ENCODE data around the gene IGF2.

IGF2 gene

DNA sequence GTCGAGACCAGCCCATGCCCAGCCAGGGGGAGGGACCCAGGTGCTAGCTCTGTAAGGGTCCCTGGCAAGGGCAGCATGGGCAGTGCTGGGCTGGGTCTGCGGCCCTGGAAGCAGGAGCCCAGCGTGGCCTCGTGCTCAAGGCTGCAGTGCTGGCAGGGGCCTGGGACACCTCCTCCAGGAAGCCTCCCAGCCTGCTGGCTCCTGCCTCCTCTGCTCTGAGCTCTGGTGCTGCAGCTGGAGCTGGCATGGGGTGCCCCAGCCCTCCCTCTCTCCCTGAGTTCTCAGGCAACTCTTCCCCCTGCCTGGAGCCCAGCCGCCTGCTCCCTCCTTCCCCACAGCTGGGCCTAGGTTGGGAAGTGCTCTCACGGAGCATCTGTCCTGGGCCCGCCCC, 15.0 kb upstream of the IGF2 start:
- DNase-seq (ENCODE audit: low read depth in 4 of 4, low spot score in 1 of 4): no peak

- no peak for DNase-seq (ENCODE audit: low read depth in 4 of 4, low spot score in 1 of 4)
Measured at GRCh38 chr11:2153581-2154194, 14.5 kb upstream of the IGF2 start.

- peak; percentile 62 to 81 (median 66) for DNase-seq (ENCODE audit: low read depth in 4 of 4, low spot score in 1 of 4)
Measured at GRCh38 chr11:2151500-2152257, 12.5 kb upstream of the IGF2 start.

GRCh38 chr11:2149864-2150847, 11.0 kb upstream of the IGF2 start:
- DNase-seq (ENCODE audit: low read depth in 4 of 4, low spot score in 1 of 4): no peak

DNA sequence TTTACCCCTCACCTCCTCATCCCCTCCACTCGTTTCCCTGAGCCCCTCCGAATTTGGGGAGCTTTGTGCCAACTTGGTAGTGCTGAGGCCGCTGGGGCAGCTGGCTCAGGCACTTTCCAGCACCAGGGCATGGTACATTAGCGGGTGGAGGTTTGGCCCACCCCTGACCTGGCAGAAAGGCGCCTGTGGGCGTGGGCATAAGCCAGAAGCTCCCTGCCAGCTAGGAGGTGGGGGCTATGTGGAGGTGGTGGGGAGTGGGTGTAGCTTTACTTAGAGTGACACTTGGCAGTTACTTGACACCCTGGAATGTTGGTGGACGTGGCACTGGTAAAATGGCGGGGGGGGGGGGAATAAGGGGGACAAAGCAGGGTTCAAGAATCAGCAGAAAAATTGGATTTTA, 10.3 kb upstream of the IGF2 start:
- no peak for DNase-seq (ENCODE audit: low read depth in 4 of 4, low spot score in 1 of 4)

DNA sequence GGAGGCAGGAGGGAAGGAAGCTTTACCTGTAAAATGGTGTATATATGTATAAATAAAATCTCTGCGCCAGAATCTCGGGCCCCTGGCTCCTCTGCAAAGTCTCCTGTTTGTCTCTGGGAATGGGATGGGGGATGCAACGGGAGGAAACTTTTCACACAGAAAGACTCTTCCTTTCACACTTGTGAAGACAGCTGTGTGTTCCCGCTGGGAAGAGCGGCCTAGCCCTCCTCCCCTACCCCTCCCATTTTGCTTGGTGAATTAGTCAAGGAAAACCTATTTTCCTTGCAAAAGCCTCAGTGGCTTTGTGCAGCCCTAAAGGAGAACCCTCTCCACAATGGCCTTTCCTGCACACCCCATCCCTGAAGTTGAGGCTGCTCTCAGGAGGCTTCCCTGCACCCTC, 9.4 kb upstream of the IGF2 start:
- no peak for DNase-seq (ENCODE audit: low read depth in 4 of 4, low spot score in 1 of 4)

GRCh38 chr11:2147391-2147790, 8.2 kb upstream of the IGF2 start:
- DNase-seq (ENCODE audit: low read depth in 4 of 4, low spot score in 1 of 4): no peak

- DNase-seq (ENCODE audit: low read depth in 4 of 4, low spot score in 1 of 4): no peak
Measured at GRCh38 chr11:2146051-2146450, 6.9 kb upstream of the IGF2 start.

DNA sequence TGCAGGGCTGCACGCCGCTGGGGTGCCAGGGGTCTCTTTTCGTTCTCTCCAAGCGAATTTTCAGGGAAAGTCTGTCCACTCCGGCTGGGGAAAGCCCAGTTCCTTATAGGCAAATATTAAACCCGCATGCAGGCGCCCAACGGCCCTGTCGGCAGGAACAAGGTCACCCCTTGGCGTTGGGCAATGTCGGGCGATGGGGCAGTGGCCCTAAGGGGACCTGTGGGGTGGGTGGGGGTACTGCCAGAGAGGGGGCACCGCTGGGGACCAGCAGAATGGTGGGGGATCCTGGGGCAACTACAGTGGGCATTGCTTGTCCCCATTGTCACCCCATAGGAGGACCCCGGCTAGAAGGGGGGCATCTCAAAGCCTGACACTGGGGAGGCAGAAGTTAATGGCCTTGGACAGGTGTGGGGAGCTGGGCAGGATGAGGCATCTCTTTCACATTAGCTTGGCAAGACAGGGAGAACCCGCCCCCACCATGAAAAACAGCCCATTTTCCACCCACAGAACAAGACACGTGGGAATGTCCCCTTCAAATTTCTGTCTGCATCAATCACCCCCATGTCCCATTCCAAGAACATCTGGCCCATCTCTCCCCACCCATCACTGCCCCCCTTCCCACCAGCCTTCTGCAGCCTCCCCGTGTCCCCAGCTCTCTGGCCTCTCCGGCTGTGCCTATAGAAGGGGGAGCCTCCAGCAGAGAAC, 5.5 kb upstream of the IGF2 start:
- no peak for DNase-seq (ENCODE audit: low read depth in 4 of 4, low spot score in 1 of 4)

DNA sequence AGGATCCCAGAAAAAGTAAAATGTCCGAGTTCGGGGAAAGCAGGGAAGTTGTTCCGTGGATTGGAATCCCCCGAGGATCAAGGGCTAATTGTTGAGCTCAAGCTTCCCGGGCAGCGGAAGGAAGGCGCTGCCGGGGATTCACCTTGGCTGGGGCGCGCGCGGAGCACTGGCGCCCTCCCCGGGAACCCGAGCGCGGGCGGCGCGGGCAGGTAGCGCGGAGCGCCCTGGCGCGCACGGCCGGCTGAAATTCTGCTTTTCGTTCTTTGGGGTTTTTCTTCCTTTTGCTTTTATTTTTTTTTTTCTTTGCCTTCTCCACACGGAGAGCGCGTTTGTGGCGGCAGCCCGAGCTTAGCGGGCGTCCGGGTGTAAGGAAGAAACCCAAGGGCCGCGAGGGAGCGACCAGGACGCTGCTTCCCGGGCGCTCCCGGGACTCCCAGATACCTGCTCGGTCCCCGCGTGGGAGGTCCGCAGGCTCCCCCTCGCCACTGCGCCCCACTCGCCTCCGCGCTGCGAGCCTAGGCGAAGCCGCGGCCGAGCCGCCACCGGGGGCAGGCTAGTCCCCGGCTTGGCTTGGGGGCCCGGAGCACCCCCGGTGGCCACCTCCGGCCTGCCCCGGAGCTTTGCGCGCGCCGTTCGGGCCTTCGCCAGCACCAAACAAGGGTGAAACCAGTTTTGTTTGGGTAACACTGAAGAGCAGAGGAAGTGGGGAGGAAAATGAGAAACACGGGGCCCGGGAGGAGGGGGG, 4.8 kb upstream of the IGF2 start:
- peak in 1 of 4 experiments; percentile 24 for DNase-seq (ENCODE audit: low read depth in 4 of 4, low spot score in 1 of 4)

GRCh38 chr11:2143477-2143798, 4.2 kb upstream of the IGF2 start:
- DNase-seq (ENCODE audit: low read depth in 4 of 4, low spot score in 1 of 4): no peak

GRCh38 chr11:2142762-2143202, 3.6 kb upstream of the IGF2 start:
- DNase-seq (ENCODE audit: low read depth in 4 of 4, low spot score in 1 of 4): peak in 2 of 4 experiments; percentile 25 to 43

GRCh38 chr11:2142300-2142759, 3.1 kb upstream of the IGF2 start:
- no peak for DNase-seq (ENCODE audit: low read depth in 4 of 4, low spot score in 1 of 4)

DNA sequence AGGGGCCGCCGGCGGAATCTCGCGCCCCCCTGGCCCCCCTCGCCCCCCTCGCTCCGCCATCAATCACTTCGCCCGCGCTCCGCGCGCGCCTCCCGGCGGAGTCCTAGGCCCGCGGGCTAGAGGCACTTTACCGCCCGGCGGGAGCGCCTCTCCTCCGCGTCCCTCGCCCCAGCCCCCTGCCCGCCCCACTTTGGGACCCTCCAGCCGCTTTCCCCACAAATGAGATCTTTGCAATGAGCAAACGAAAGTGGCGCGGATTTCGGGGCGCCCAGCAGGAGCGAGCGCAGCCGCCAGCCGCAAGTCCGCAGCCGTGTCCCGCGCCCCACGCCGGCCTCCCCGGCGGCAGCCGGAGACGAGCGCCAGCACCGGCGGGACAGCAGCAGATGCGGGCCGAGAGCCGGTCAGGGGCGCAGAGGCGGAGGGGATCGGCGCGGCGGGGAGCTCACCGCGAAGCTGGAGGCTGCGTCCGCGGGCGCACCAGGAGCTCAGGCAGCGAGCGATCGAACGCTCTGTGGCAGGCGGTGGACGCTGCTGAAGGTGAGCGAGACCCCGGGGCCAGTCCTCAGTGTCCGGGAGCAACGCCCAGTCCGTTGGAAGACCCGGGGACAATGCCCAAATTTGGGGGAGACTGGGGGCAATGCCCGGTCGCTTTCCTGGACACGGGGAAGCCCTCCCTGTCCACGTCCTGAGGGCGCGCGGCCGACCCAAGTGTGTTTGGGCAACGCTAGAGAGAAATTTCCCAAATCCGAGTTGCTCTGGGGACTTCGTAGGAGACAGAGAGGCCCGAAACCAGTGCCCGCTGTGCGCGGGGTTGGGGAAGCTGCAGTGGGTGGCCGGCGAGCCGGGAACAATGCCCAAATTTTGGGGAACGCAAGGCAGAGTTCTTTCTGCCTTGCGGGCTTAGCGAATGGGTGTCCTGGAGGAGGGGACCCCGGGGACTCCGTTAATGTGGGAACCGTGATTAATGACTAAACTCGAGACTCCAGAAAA, 1.5 kb upstream of the IGF2 start:
- no peak for DNase-seq (ENCODE audit: low read depth in 4 of 4, low spot score in 1 of 4)

- no peak for DNase-seq (ENCODE audit: low read depth in 4 of 4, low spot score in 1 of 4)
Measured at GRCh38 chr11:2139621-2140337, 590 bp upstream of the IGF2 start.

- no peak for DNase-seq (ENCODE audit: low read depth in 4 of 4, low spot score in 1 of 4)
Measured at GRCh38 chr11:2138431-2139122, 612 bp downstream of the IGF2 start.

DNA sequence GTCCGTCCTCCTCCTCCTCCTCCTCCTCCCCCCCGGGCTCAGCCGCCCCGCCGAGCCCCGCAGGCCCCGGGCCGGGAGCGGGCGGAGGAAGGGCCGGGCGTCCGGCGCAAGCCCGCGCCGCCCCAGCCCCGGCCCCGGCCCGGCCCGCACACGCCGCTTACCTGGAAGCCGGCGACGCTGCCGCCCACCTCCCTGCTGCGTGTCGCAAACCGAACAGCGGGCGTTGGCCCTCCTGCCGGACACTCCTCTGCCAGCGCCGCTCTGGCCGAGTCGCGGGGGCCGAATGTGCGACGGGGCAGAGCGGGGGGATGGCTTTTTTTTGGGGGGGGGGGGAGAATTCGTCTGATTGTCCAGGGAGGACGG, 1.1 kb downstream of the IGF2 start:
- DNase-seq (ENCODE audit: low read depth in 4 of 4, low spot score in 1 of 4): no peak
